ENCODE data around the gene PIAS4. TPM values are rescaled to one million over a fixed set of nuclear protein-coding genes. Genes with fewer than 3 reads are reported as not detected.

Gene PIAS4
- total RNA-seq, 1 donor from 2014 or later: 48.0 TPM

GRCh38 chr19:4018140-4018613, 10.6 kb downstream of the PIAS4 start:
- no peak for TF ChIP-seq CTCF (IDR thresholded peaks at IDR 0.05; ENCODE audit: unreplicated experiment)
- H3K27me3 Mint-ChIP-seq (ENCODE audit: low read depth): no peaks in the 10 kb centered on the region
- peaks cover 3% of the 10 kb centered on the region for H3K9me3 Mint-ChIP-seq
- H3K4me1 Mint-ChIP-seq: peaks cover 19% of the 10 kb centered on the region
- H3K4me3 Mint-ChIP-seq: no peak overlapping the region
- peak overlapping the region; percentile 16 for H3K27ac Mint-ChIP-seq
- H3K36me3 Mint-ChIP-seq: peaks cover 12% of the 10 kb centered on the region
- no peak for DNase-seq (ENCODE audit: low spot score in 2 of 2, unreplicated experiment in 2 of 2)

GRCh38 chr19:4018775-4019504, 11.4 kb downstream of the PIAS4 start:
- H3K4me1 Mint-ChIP-seq: peaks cover 19% of the 10 kb centered on the region
- H3K4me3 Mint-ChIP-seq: no peak overlapping the region
- peaks cover 13% of the 10 kb centered on the region for H3K36me3 Mint-ChIP-seq
- DNase-seq (ENCODE audit: low spot score in 2 of 2, unreplicated experiment in 2 of 2): no peak
- no peak for TF ChIP-seq CTCF (IDR thresholded peaks at IDR 0.05; ENCODE audit: unreplicated experiment)
- H3K27me3 Mint-ChIP-seq (ENCODE audit: low read depth): no peaks in the 10 kb centered on the region
- H3K27ac Mint-ChIP-seq: no peak overlapping the region
- H3K9me3 Mint-ChIP-seq: peaks cover 3% of the 10 kb centered on the region

GRCh38 chr19:4019578-4019977, 12.0 kb downstream of the PIAS4 start:
- DNase-seq (ENCODE audit: low spot score in 2 of 2, unreplicated experiment in 2 of 2): no peak
- Mint-ChIP-seq H3K9me3 (peaks cover 3% of the 10 kb centered on the region), H3K4me1 (peaks cover 19% of the 10 kb centered on the region), H3K4me3 (no peak overlapping the region), H3K27ac (no peak overlapping the region), H3K27me3 (ENCODE audit: low read depth) (no peaks in the 10 kb centered on the region), H3K36me3 (peaks cover 16% of the 10 kb centered on the region)
- no peak for TF ChIP-seq CTCF (IDR thresholded peaks at IDR 0.05; ENCODE audit: unreplicated experiment)

GRCh38 chr19:4023600-4024398, 16.3 kb downstream of the PIAS4 start:
- DNase-seq (ENCODE audit: low spot score in 2 of 2, unreplicated experiment in 2 of 2): no peak
- H3K4me1 Mint-ChIP-seq: no peaks in the 10 kb centered on the region
- no peak overlapping the region for H3K4me3 Mint-ChIP-seq
- H3K9me3 Mint-ChIP-seq: peaks cover 3% of the 10 kb centered on the region
- peaks cover 20% of the 10 kb centered on the region for H3K36me3 Mint-ChIP-seq
- H3K27me3 Mint-ChIP-seq (ENCODE audit: low read depth): no peaks in the 10 kb centered on the region
- TF ChIP-seq CTCF (IDR thresholded peaks at IDR 0.05; ENCODE audit: unreplicated experiment): no peak
- no peak overlapping the region for H3K27ac Mint-ChIP-seq

- no peaks in the 10 kb centered on the region for H3K27me3 Mint-ChIP-seq (ENCODE audit: low read depth)
- H3K9me3 Mint-ChIP-seq: peaks cover 3% of the 10 kb centered on the region
- H3K36me3 Mint-ChIP-seq: peaks cover 20% of the 10 kb centered on the region
- no peak for TF ChIP-seq CTCF (IDR thresholded peaks at IDR 0.05; ENCODE audit: unreplicated experiment)
- H3K27ac Mint-ChIP-seq: no peak overlapping the region
- no peak for DNase-seq (ENCODE audit: low spot score in 2 of 2, unreplicated experiment in 2 of 2)
- H3K4me3 Mint-ChIP-seq: no peak overlapping the region
- no peaks in the 10 kb centered on the region for H3K4me1 Mint-ChIP-seq
Measured at GRCh38 chr19:4025317-4025716, 17.8 kb downstream of the PIAS4 start.
